Vagina (tissue), 2 donors: ENCODE results near the gene PHACTR2.
"Not testable (repeated sequence)": the region's sequence is repeated elsewhere in the genome, so short reads cannot be mapped to it uniquely, and the experiment has no call there.

Source experiments
- POLR2A ChIP-seq, 2 donors: fragments of 450-650 bp; IDR thresholded peaks; one replicate each; pipeline ENCODE4 v1.6.1; 2017; ENCODE audit warnings: antibody characterized with exemption in 2 of 2, mild to moderate bottlenecking in 2 of 2, moderate library complexity in 2 of 2
- POLR2AphosphoS5 ChIP-seq, 2 donors: sonication (generic); formaldehyde crosslinking; IDR thresholded peaks; one replicate each; pipeline ENCODE4 v1.9.0; 2017; ENCODE audit warnings: antibody characterized with exemption in 2 of 2, mild to moderate bottlenecking in 2 of 2, low read depth in 1 of 2; ENCODE audit not compliant: insufficient read depth in 1 of 2
- TF ChIP-seq, protein P1 (sequence below), 3 experiments: fragments of 450-650 bp in 2 of 3; fragments of 200-600 bp in 1 of 3; sonication (generic) in 1 of 3; IDR thresholded peaks; one replicate each; pipeline ENCODE4 v1.5.1; 2017 to 2019; ENCODE audit warnings: antibody characterized with exemption in 3 of 3, mild to moderate bottlenecking in 2 of 3, moderate library complexity in 2 of 3

DNA sequence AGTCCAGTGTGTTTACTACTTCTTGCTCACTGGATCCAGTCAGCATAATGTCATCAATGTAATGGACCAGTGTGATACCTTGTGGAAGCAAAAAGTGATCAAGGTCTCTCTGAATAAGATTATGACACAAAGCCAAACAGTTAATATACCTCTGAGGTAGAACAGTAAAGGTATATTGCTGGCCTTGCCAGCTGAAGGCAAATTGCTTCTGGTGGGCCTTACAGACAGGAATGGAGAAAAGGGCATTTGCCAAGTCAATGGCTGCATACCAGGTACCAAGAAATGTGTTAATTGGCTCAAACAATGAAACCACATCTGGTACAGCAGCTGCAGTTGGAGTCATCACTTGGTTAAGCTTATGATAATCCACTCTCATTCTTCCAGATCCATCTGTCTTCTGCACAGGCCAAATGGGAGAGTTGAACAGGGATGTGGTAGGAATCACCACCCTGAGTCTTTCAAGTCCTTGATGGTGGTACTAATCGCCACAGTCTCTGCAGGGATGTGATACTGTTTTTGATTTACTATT lies 193.5 kb downstream of the PHACTR2 start:
- not testable (repeated sequence) for TF ChIP-seq POLR2AphosphoS5 (IDR thresholded peaks at IDR 0.05; ENCODE audit: insufficient read depth in 1 of 2, low read depth in 1 of 2); POLR2A (IDR thresholded peaks at IDR 0.05)
- TF ChIP-seq, protein P1, sequence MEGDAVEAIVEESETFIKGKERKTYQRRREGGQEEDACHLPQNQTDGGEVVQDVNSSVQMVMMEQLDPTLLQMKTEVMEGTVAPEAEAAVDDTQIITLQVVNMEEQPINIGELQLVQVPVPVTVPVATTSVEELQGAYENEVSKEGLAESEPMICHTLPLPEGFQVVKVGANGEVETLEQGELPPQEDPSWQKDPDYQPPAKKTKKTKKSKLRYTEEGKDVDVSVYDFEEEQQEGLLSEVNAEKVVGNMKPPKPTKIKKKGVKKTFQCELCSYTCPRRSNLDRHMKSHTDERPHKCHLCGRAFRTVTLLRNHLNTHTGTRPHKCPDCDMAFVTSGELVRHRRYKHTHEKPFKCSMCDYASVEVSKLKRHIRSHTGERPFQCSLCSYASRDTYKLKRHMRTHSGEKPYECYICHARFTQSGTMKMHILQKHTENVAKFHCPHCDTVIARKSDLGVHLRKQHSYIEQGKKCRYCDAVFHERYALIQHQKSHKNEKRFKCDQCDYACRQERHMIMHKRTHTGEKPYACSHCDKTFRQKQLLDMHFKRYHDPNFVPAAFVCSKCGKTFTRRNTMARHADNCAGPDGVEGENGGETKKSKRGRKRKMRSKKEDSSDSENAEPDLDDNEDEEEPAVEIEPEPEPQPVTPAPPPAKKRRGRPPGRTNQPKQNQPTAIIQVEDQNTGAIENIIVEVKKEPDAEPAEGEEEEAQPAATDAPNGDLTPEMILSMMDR (IDR thresholded peaks at IDR 0.05): not testable (repeated sequence)
